Measurements from ENCODE around the gene ERBB4. TPM values are rescaled to one million over a fixed set of nuclear protein-coding genes. Genes with fewer than 3 reads are reported as not detected.

Gene ERBB4
- polyA plus RNA-seq, 1 of the 3 experiments (the other 2 are of a cell fraction) = 0.05 TPM

DNA sequence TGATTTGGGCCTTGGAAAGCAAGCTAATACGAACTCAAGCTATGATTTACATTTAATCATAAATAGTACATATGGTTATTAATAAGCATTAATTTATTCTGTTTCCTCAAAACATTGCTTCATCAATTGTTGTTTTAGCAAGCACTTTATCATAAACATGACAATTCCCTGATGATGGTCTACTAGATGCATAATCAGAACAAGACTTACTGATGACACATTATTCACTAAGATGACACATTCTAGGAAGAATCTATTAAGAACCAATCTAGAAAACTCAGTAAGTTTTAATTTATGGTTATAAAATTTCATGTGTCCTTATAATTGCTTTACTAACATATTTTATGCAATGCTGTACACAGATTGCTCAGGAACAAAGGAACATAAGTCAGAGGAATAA lies 815.2 kb downstream of the ERBB4 start:
- DNase-seq = no peak
- TF ChIP-seq RFX5 (IDR thresholded peaks at IDR 0.05; ENCODE audit: low read length) (no peak), MXI1 (IDR thresholded peaks at IDR 0.05; ENCODE audit: low read depth, low read length) (no peak), ELF1 (IDR thresholded peaks at IDR 0.05) (no peak), POLR2AphosphoS5 (IDR thresholded peaks at IDR 0.05; ENCODE audit: low read depth, low read length) (no peak), SMC3 (IDR thresholded peaks at IDR 0.05; ENCODE audit: low read depth, low read length) (no peak), GATA2 (CRISPR knock-in tag; IDR thresholded peaks at IDR 0.05) (no peak), GABPA (IDR thresholded peaks at IDR 0.05; ENCODE audit: low read depth) (no peak), RXRA (IDR thresholded peaks at IDR 0.05; ENCODE audit: borderline replicate concordance, low read depth) (no peak), NRF1 (IDR thresholded peaks at IDR 0.05; ENCODE audit: low read depth, low read length) (no peak)
- no peak overlapping the region for H3K9ac ChIP-seq
- H3K27ac ChIP-seq (ENCODE audit: low read depth in 2 of 2, low read length in 1 of 2) = no peak overlapping the region
- no peak overlapping the region for H3K4me3 ChIP-seq (ENCODE audit: low read depth in 2 of 2, low read length in 1 of 2)
- H2AFZ ChIP-seq (ENCODE audit: low read depth) = no peak overlapping the region
- ChIA-PET POLR2A (no interaction called here), CTCF (interaction anchor here (1.2 to 2.5 kb wide), 3 partner anchors 22 to 268 kb away, joined by 3 to 7 read pairs (median 6); no protein-coding TSS in a partner anchor)
- 52% methylated on average over 1 of the region's 1 CpG for WGBS (ENCODE audit: low lambda C conversion rate)
- H3K27me3 ChIP-seq (ENCODE audit: insufficient read depth) = no peaks in the 10 kb centered on the region
- H4K20me1 ChIP-seq (ENCODE audit: insufficient read depth) = no peaks in the 10 kb centered on the region
- H3K79me2 ChIP-seq (ENCODE audit: insufficient read depth) = no peaks in the 10 kb centered on the region
- H3K9me3 ChIP-seq = no peaks in the 10 kb centered on the region
- no peaks in the 10 kb centered on the region for H3K9me2 ChIP-seq
- H3K36me3 ChIP-seq (replicated peaks in 1 of 2; ENCODE audit: control insufficient read depth in 1 of 2, insufficient read depth in 2 of 2, low read length in 1 of 2) = no peaks in the 10 kb centered on the region
- H3K4me2 ChIP-seq = no peak overlapping the region
- H3K4me1 ChIP-seq (ENCODE audit: control insufficient read depth in 1 of 2, insufficient read depth in 2 of 2, low read depth in 1 of 2, low read length in 1 of 2) = no peaks in the 10 kb centered on the region; a peak in 2 of 4 replicates
- no peaks in the 10 kb centered on the region for H3F3A ChIP-seq (replicated peaks; ENCODE audit: insufficient read depth)

DNA sequence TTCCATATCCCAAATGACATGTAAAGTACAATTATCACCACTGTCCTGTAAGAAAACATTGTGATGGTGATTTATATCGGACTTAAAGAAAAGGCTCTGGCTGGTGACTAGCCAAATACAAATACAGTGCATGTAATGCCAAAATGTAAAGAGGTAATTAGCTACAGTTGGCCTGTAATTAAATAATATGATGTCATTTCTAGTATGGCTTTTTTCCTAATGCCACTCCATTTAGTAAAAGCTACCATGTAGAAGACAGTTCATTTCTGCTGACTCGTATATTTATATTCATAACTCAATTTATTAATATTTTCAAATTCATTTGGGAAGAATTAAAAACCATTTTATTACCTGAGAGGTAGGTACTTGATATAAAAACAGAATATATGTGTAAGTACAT lies 815.7 kb downstream of the ERBB4 start:
- 29% methylated on average over 2 of the region's 2 CpGs for WGBS (ENCODE audit: low lambda C conversion rate)
- CTCF ChIA-PET = interaction anchor here (1.2 to 2.5 kb wide), 3 partner anchors 22 to 268 kb away, joined by 3 to 7 read pairs (median 6); no protein-coding TSS in a partner anchor
- Histone ChIP-seq H3K27me3 (ENCODE audit: insufficient read depth) (no peaks in the 10 kb centered on the region), H3K36me3 (replicated peaks in 1 of 2; ENCODE audit: control insufficient read depth in 1 of 2, insufficient read depth in 2 of 2, low read length in 1 of 2) (no peaks in the 10 kb centered on the region), H3F3A (replicated peaks; ENCODE audit: insufficient read depth) (no peaks in the 10 kb centered on the region), H2AFZ (ENCODE audit: low read depth) (no peak overlapping the region), H3K9me2 (no peaks in the 10 kb centered on the region), H4K20me1 (ENCODE audit: insufficient read depth) (no peaks in the 10 kb centered on the region), H3K4me1 (ENCODE audit: control insufficient read depth in 1 of 2, insufficient read depth in 2 of 2, low read depth in 1 of 2, low read length in 1 of 2) (no peaks in the 10 kb centered on the region; a peak in 2 of 4 replicates), H3K79me2 (ENCODE audit: insufficient read depth) (no peaks in the 10 kb centered on the region), H3K27ac (ENCODE audit: low read depth in 2 of 2, low read length in 1 of 2) (no peak overlapping the region), H3K4me3 (ENCODE audit: low read depth in 2 of 2, low read length in 1 of 2) (no peak overlapping the region), H3K9me3 (no peaks in the 10 kb centered on the region), H3K4me2 (no peak overlapping the region), H3K9ac (no peak overlapping the region)
- DNase-seq = peak; percentile 41
- POLR2A ChIA-PET = no interaction called here
- TF ChIP-seq POLR2AphosphoS5 (IDR thresholded peaks at IDR 0.05; ENCODE audit: low read depth, low read length) = no peak
- peak; percentile 37; the same call in 1 of the 2 replicates for TF ChIP-seq RCOR1 (IDR thresholded peaks at IDR 0.05; ENCODE audit: low read length)
- no peak for TF ChIP-seq NRF1 (IDR thresholded peaks at IDR 0.05; ENCODE audit: low read depth, low read length)
- TF ChIP-seq, protein P1, sequence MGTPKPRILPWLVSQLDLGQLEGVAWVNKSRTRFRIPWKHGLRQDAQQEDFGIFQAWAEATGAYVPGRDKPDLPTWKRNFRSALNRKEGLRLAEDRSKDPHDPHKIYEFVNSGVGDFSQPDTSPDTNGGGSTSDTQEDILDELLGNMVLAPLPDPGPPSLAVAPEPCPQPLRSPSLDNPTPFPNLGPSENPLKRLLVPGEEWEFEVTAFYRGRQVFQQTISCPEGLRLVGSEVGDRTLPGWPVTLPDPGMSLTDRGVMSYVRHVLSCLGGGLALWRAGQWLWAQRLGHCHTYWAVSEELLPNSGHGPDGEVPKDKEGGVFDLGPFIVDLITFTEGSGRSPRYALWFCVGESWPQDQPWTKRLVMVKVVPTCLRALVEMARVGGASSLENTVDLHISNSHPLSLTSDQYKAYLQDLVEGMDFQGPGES (IDR thresholded peaks at IDR 0.05; ENCODE audit: low read depth, low read length) = no peak
- peak in 1 of 2 experiments; percentile 53; a peak in 1 of 4 replicates for TF ChIP-seq EP300 (IDR thresholded peaks at IDR 0.05; ENCODE audit: borderline replicate concordance in 1 of 2, low read depth in 1 of 2, low read length in 1 of 2)
- TF ChIP-seq, protein P2, sequence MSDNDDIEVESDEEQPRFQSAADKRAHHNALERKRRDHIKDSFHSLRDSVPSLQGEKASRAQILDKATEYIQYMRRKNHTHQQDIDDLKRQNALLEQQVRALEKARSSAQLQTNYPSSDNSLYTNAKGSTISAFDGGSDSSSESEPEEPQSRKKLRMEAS (IDR thresholded peaks at IDR 0.05; ENCODE audit: low read depth) = no peak
- TF ChIP-seq, protein P3, sequence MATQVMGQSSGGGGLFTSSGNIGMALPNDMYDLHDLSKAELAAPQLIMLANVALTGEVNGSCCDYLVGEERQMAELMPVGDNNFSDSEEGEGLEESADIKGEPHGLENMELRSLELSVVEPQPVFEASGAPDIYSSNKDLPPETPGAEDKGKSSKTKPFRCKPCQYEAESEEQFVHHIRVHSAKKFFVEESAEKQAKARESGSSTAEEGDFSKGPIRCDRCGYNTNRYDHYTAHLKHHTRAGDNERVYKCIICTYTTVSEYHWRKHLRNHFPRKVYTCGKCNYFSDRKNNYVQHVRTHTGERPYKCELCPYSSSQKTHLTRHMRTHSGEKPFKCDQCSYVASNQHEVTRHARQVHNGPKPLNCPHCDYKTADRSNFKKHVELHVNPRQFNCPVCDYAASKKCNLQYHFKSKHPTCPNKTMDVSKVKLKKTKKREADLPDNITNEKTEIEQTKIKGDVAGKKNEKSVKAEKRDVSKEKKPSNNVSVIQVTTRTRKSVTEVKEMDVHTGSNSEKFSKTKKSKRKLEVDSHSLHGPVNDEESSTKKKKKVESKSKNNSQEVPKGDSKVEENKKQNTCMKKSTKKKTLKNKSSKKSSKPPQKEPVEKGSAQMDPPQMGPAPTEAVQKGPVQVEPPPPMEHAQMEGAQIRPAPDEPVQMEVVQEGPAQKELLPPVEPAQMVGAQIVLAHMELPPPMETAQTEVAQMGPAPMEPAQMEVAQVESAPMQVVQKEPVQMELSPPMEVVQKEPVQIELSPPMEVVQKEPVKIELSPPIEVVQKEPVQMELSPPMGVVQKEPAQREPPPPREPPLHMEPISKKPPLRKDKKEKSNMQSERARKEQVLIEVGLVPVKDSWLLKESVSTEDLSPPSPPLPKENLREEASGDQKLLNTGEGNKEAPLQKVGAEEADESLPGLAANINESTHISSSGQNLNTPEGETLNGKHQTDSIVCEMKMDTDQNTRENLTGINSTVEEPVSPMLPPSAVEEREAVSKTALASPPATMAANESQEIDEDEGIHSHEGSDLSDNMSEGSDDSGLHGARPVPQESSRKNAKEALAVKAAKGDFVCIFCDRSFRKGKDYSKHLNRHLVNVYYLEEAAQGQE (IDR thresholded peaks at IDR 0.05; ENCODE audit: low read depth, low read length) = no peak
- TF ChIP-seq, protein P4, sequence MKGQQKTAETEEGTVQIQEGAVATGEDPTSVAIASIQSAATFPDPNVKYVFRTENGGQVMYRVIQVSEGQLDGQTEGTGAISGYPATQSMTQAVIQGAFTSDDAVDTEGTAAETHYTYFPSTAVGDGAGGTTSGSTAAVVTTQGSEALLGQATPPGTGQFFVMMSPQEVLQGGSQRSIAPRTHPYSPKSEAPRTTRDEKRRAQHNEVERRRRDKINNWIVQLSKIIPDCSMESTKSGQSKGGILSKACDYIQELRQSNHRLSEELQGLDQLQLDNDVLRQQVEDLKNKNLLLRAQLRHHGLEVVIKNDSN (IDR thresholded peaks at IDR 0.05; ENCODE audit: borderline replicate concordance, low read depth) = no peak
- TF ChIP-seq, protein P5, sequence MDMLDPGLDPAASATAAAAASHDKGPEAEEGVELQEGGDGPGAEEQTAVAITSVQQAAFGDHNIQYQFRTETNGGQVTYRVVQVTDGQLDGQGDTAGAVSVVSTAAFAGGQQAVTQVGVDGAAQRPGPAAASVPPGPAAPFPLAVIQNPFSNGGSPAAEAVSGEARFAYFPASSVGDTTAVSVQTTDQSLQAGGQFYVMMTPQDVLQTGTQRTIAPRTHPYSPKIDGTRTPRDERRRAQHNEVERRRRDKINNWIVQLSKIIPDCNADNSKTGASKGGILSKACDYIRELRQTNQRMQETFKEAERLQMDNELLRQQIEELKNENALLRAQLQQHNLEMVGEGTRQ (IDR thresholded peaks at IDR 0.05; ENCODE audit: borderline replicate concordance, low read depth, low read length) = no peak
- TF ChIP-seq, protein P6, sequence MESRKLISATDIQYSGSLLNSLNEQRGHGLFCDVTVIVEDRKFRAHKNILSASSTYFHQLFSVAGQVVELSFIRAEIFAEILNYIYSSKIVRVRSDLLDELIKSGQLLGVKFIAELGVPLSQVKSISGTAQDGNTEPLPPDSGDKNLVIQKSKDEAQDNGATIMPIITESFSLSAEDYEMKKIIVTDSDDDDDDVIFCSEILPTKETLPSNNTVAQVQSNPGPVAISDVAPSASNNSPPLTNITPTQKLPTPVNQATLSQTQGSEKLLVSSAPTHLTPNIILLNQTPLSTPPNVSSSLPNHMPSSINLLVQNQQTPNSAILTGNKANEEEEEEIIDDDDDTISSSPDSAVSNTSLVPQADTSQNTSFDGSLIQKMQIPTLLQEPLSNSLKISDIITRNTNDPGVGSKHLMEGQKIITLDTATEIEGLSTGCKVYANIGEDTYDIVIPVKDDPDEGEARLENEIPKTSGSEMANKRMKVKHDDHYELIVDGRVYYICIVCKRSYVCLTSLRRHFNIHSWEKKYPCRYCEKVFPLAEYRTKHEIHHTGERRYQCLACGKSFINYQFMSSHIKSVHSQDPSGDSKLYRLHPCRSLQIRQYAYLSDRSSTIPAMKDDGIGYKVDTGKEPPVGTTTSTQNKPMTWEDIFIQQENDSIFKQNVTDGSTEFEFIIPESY (IDR thresholded peaks at IDR 0.05; ENCODE audit: borderline replicate concordance, low read depth) = no peak
- TF ChIP-seq RAD21 (IDR thresholded peaks at IDR 0.05; ENCODE audit: low read length) = no peak
- no peak for TF ChIP-seq SMC3 (IDR thresholded peaks at IDR 0.05; ENCODE audit: low read depth, low read length)

All from SK-N-SH (cell line).